ENCODE data around the gene IDI2. TPM values are rescaled to one million over a fixed set of nuclear protein-coding genes. Genes with fewer than 3 reads are reported as not detected.

Gene IDI2
- total RNA-seq, 4 donors from 2014 or later = not detected

DNA sequence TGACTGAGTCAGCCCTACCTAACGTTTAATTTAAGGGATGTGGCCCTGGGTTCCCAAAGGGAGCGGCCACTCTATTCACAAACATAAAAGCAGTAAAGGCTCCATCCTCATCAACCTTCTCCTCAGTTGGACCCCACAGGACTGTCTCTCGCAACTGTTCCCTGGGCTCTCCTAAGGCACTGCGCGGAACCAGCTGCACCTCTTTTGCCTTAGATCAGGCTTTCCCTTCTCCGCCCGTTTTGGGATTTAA lies 38.1 kb downstream of the IDI2 start:
- WGBS = 7% methylated on average over 7 of the region's 7 CpGs
- Histone ChIP-seq H3K27ac (replicated peaks in 1 of 4) (peak overlapping the region; percentile 90 to 95 (median 92)), H3K9me3 (no peaks in the 10 kb centered on the region), H3K36me3 (peaks cover 0 to 5% (median under 1%) of the 10 kb centered on the region in 4 donors), H3K27me3 (no peaks in the 10 kb centered on the region), H3K4me3 (peak overlapping the region; percentile 70 to 92 (median 89)), H3K4me1 (peaks cover 18 to 35% (median 30%) of the 10 kb centered on the region in 4 donors)
- intact Hi-C loops (cut with DNase I) = loop anchor here (5.0 kb wide), 1 partner anchor 55 kb away; the partner anchor contains the start of gene LARP4B
- DNase-seq (ENCODE audit: extremely low spot score) = no peak
- TF ChIP-seq POLR2AphosphoS5 (IDR thresholded peaks at IDR 0.05) = no peak
- no peak for TF ChIP-seq POLR2A (IDR thresholded peaks at IDR 0.05; ENCODE audit: low read depth)
- TF ChIP-seq, protein P1, sequence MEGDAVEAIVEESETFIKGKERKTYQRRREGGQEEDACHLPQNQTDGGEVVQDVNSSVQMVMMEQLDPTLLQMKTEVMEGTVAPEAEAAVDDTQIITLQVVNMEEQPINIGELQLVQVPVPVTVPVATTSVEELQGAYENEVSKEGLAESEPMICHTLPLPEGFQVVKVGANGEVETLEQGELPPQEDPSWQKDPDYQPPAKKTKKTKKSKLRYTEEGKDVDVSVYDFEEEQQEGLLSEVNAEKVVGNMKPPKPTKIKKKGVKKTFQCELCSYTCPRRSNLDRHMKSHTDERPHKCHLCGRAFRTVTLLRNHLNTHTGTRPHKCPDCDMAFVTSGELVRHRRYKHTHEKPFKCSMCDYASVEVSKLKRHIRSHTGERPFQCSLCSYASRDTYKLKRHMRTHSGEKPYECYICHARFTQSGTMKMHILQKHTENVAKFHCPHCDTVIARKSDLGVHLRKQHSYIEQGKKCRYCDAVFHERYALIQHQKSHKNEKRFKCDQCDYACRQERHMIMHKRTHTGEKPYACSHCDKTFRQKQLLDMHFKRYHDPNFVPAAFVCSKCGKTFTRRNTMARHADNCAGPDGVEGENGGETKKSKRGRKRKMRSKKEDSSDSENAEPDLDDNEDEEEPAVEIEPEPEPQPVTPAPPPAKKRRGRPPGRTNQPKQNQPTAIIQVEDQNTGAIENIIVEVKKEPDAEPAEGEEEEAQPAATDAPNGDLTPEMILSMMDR (IDR thresholded peaks at IDR 0.05) = no peak
- no peak for TF ChIP-seq EP300 (IDR thresholded peaks at IDR 0.05)

DNA sequence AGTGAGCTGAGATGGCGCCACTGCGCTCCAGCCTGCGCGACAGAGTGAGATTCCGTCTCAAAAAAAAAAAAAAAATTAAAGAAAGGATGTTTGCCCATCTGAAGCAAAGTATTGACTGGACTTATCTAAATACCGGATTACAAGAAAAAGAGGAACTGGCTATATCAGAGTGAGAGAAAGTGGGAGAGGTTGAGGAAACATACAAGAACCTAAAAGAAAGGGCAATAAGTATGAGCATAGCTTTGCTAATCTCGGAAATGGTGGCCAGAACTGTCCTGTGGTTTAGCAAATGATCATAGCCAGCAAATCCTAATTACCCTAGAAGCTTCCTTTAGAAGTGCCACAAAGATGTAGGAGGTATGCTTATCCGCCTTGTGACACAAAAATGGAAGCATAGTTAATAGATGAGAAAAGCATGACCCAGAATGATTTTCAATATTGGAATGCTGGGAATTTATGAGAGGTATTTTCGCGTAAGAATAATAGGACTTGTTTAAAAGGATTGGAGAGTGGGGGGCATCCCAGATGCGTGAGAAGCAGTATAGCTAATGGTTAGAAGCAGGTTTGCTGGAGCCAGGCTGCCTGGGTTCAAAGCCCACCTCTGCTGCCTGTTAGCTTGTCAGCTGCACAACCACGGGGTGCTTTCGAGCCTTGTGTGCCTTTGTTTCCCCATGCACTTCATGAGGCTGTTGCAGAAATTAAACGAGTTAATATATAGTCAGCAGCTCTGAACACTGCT lies 38.6 kb downstream of the IDI2 start:
- Histone ChIP-seq H3K4me1 (peaks cover 18 to 35% (median 30%) of the 10 kb centered on the region in 4 donors), H3K9me3 (no peaks in the 10 kb centered on the region), H3K36me3 (peaks cover 0 to 3% (median 0%) of the 10 kb centered on the region in 4 donors), H3K27ac (replicated peaks in 1 of 4) (peak overlapping the region; percentile 90 to 95 (median 92)), H3K4me3 (peak overlapping the region; percentile 70 to 92 (median 89)), H3K27me3 (no peaks in the 10 kb centered on the region)
- DNase-seq (ENCODE audit: extremely low spot score) = no peak
- intact Hi-C loops (cut with DNase I) = loop anchor here (5.0 kb wide), 1 partner anchor 55 kb away; the partner anchor contains the start of gene LARP4B
- TF ChIP-seq POLR2AphosphoS5 (IDR thresholded peaks at IDR 0.05) (no peak), POLR2A (IDR thresholded peaks at IDR 0.05; ENCODE audit: low read depth) (no peak), EP300 (IDR thresholded peaks at IDR 0.05) (no peak)
- TF ChIP-seq, protein P1 (IDR thresholded peaks at IDR 0.05) = no peak
- WGBS = 65% methylated on average over 14 of the region's 14 CpGs

DNA sequence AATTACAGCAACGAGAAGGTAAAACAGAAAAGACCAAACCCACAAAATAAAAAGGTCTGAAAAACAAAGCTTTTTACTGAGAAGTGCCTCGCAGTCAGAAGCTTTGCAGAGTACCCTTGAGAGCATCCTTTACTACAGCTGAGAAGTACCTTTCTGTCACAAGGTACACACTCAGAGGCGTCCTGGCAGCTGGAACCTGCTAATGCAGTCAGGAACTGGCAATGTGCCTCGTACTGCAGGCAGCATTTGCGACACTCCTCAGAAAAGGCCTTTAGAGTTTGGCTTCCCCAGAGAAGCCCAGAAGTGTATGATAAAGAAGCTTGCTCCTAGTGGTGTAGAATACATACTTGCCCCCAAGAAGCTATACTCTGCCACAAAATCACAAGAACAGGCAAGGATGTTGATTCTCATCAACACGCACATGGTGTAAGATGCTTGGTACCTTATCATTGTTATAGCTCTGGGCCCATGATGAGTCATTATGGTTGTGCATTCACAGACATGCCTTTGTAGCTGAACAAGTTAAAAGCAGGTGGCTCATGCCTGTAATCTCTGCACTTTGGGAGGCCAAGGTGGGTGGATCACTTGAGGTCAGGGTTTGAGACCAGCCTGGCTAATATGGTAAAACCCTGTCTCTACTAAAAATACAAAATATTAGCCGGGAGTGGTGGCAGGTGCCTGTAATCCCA lies 39.4 kb downstream of the IDI2 start:
- Histone ChIP-seq H3K9me3 (no peaks in the 10 kb centered on the region), H3K4me3 (no peak overlapping the region), H3K36me3 (peaks cover 0 to 3% (median 0%) of the 10 kb centered on the region in 4 donors), H3K27ac (replicated peaks in 1 of 4) (no peak overlapping the region), H3K4me1 (peaks cover 18 to 35% (median 30%) of the 10 kb centered on the region in 4 donors), H3K27me3 (no peaks in the 10 kb centered on the region)
- 91% methylated on average over 7 of the region's 7 CpGs for whole genome bisulfite sequencing
- TF ChIP-seq, protein P1 (IDR thresholded peaks at IDR 0.05) = no peak
- no peak for TF ChIP-seq POLR2A (IDR thresholded peaks at IDR 0.05; ENCODE audit: low read depth)
- no peak for TF ChIP-seq POLR2AphosphoS5 (IDR thresholded peaks at IDR 0.05)
- no peak for TF ChIP-seq EP300 (IDR thresholded peaks at IDR 0.05)
- DNase-seq (ENCODE audit: extremely low spot score) = no peak
- intact Hi-C loops (cut with DNase I) = loop anchor here (5.0 kb wide), 1 partner anchor 54 kb away; the partner anchor contains the start of gene LARP4B

DNA sequence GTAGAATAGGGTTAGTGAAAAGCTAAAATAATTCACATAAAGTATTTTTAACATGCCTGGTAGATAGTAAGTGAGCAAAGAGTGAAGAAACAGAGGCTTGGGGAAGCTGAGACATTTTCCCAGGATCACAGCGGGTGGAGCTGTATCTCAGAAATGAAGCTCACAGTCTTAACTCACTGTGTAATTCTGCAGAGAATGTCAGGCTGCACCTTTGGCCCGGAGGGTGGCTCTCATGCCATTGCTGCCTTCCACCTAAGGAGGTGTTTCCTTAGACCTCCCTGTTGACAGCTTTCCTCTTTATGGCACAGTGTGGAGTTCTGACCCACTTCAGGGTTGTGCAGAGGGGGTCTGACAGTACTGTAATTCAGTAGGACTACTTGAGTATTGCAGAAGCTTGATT lies 40.3 kb downstream of the IDI2 start:
- Histone ChIP-seq H3K4me3 (no peak overlapping the region), H3K36me3 (peaks cover 0 to 4% (median 0%) of the 10 kb centered on the region in 4 donors), H3K9me3 (peaks cover 0 to 3% (median 0%) of the 10 kb centered on the region in 4 donors), H3K27ac (replicated peaks in 1 of 4) (no peak overlapping the region), H3K27me3 (no peaks in the 10 kb centered on the region), H3K4me1 (peaks cover 18 to 30% (median 26%) of the 10 kb centered on the region in 4 donors)
- intact Hi-C loops (cut with DNase I) = loop anchor here (5.0 kb wide), 1 partner anchor 53 kb away; the partner anchor contains the start of gene LARP4B
- TF ChIP-seq, protein P1 (IDR thresholded peaks at IDR 0.05) = no peak
- no peak for TF ChIP-seq EP300 (IDR thresholded peaks at IDR 0.05)
- no peak for TF ChIP-seq POLR2AphosphoS5 (IDR thresholded peaks at IDR 0.05)
- TF ChIP-seq POLR2A (IDR thresholded peaks at IDR 0.05; ENCODE audit: low read depth) = no peak
- no peak for DNase-seq (ENCODE audit: extremely low spot score)
- WGBS = 83% methylated on average over 2 of the region's 2 CpGs
